ENCODE measurements around the gene SLC9A8. TPM values are rescaled to one million over a fixed set of nuclear protein-coding genes. Genes with fewer than 3 reads are reported as not detected.
A peak's percentile ranks its signal among the peaks of the same experiment; 100 is the strongest.

The SLC9A8 gene
- total and polyA plus RNA-seq, 2 of the 4 experiments (the other 2 are of a cell fraction), result 4.1 to 5.0 TPM

DNA sequence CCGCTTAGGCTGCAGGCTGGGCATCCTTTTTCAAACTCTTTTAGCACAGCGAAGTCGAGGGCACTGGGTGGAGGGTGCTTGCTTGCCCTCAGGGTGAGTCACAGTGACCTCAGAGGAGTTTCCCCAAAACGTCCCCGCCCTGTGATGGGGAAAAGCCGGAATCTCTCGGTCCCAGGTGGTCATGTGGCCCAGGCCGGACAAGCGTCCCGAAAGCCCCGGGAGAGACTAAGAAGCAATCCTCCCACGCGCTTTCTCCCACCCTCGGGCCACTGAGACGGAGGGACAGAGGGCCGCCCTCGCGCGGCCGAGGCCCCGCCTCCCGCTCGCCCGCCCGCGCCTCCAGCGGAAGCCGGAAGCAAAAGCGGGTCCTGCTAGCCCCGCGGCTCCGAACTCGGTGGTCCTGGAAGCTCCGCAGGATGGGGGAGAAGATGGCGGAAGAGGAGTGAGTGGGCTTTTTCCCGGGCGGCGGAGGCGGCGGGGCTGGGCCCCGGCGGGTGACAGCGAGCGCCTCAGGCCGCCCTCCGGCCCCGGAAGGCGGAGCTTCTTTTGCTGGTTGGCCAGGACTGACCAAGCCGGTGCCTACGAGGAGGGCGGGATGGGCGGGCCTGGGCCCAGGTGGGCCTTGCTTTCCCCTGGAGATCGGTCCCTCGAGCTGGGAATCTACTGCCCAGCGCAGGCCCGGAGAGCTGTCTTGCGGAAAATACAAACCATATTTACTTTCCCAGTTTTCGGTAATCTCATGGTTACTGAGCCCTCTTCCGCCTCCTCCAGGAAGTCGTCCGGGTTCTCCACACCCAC is at the start of gene SLC9A8 (continued):
- TF ChIP-seq, protein P1, sequence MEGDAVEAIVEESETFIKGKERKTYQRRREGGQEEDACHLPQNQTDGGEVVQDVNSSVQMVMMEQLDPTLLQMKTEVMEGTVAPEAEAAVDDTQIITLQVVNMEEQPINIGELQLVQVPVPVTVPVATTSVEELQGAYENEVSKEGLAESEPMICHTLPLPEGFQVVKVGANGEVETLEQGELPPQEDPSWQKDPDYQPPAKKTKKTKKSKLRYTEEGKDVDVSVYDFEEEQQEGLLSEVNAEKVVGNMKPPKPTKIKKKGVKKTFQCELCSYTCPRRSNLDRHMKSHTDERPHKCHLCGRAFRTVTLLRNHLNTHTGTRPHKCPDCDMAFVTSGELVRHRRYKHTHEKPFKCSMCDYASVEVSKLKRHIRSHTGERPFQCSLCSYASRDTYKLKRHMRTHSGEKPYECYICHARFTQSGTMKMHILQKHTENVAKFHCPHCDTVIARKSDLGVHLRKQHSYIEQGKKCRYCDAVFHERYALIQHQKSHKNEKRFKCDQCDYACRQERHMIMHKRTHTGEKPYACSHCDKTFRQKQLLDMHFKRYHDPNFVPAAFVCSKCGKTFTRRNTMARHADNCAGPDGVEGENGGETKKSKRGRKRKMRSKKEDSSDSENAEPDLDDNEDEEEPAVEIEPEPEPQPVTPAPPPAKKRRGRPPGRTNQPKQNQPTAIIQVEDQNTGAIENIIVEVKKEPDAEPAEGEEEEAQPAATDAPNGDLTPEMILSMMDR (conservative IDR thresholded peaks at IDR 0.05; ENCODE audit: low read depth, low read length), result peak; percentile 42
- no peak for TF ChIP-seq CHD1 (IDR thresholded peaks at IDR 0.05; ENCODE audit: low read depth, low read length)
